K562 (cell line): Measurements from ENCODE around the gene RASSF10. TPM values are rescaled to one million over a fixed set of nuclear protein-coding genes. Genes with fewer than 3 reads are reported as not detected.

Experiments used
- ARID2 ChIP-seq: fragments of 450-650 bp; IDR thresholded peaks from 2 replicates; pipeline ENCODE4 v1.6.1; 2017; ENCODE audit warnings: antibody characterized with exemption, mild to moderate bottlenecking
- ARID4B ChIP-seq: sonication (generic); formaldehyde crosslinking; IDR thresholded peaks from 2 replicates; pipeline ENCODE4 v1.8.0; 2022; ENCODE audit warnings: mild to moderate bottlenecking, missing genetic modification reagents
- ETS2 ChIP-seq: IDR thresholded peaks from 2 replicates; pipeline ENCODE4 v1.6.1; 2016; ENCODE audit warnings: borderline replicate concordance, missing genetic modification characterization, mild to moderate bottlenecking, moderate library complexity, missing compliant biosample characterization; ENCODE audit not compliant: poor library complexity, severe bottlenecking
- ETV1 ChIP-seq: fragments of 450-650 bp; conservative IDR thresholded peaks from 2 replicates; pipeline ENCODE4 v1.6.1; 2016; ENCODE audit warnings: missing genetic modification characterization, control low read depth, low read depth, missing compliant biosample characterization
- FOS ChIP-seq: IDR thresholded peaks from 3 replicates; pipeline ENCODE4 v1.6.1; 2011; ENCODE audit not compliant: insufficient read length; ENCODE audit errors: extremely low read depth
- FOXA3 ChIP-seq, 2 experiments: fragments of 450-650 bp in 1 of 2; sonication (generic) in 1 of 2; formaldehyde crosslinking; IDR thresholded peaks in 1 of 2; conservative IDR thresholded peaks in 1 of 2; 2 replicates each; pipeline versions ENCODE4 v1.4.0 to v1.8.0; 2020 to 2022; ENCODE audit warnings: mild to moderate bottlenecking in 2 of 2, missing genetic modification reagents in 1 of 2
- GATA2 ChIP-seq: sonication (generic); formaldehyde crosslinking; IDR thresholded peaks from 2 replicates; pipeline ENCODE4 v1.4.0; 2020; ENCODE audit warnings: mild to moderate bottlenecking, missing genetic modification reagents
- GTF2A2 ChIP-seq: IDR thresholded peaks from 2 replicates; pipeline ENCODE4 v1.6.1; 2016; ENCODE audit warnings: mild to moderate bottlenecking, missing genetic modification characterization, missing compliant biosample characterization
- HOMEZ ChIP-seq: fragments of 250-450 bp; sonication (Bioruptor Pico); IDR thresholded peaks from 2 replicates; pipeline ENCODE4 v1.4.0; 2020; ENCODE audit warnings: mild to moderate bottlenecking, moderate library complexity
- KAT7 ChIP-seq: sonication (generic); formaldehyde crosslinking; IDR thresholded peaks from 2 replicates; pipeline ENCODE4 v1.8.0; 2022; ENCODE audit warnings: missing genetic modification reagents, mild to moderate bottlenecking, borderline replicate concordance
- KDM1A ChIP-seq, 2 experiments: fragments of 450-650 bp; IDR thresholded peaks; 2 replicates each; pipeline ENCODE4 v1.6.1; 2016; ENCODE audit warnings: mild to moderate bottlenecking in 2 of 2
- MTA2 ChIP-seq: fragments of 450-650 bp; IDR thresholded peaks from 2 replicates; pipeline ENCODE4 v1.6.1; 2016; ENCODE audit warnings: low read depth
- NCOA2 ChIP-seq, 2 experiments: fragments of 450-650 bp; IDR thresholded peaks; 2 replicates each; pipeline ENCODE4 v1.6.1; 2018; ENCODE audit warnings: mild to moderate bottlenecking in 2 of 2, moderate library complexity in 1 of 2; ENCODE audit not compliant: partially characterized antibody in 2 of 2
- NELFE ChIP-seq: IDR thresholded peaks from 2 replicates; pipeline ENCODE4 v1.6.1; 2011; ENCODE audit warnings: mild to moderate bottlenecking; ENCODE audit not compliant: insufficient read depth, insufficient read length
- NR1H2 ChIP-seq: sonication (generic); formaldehyde crosslinking; IDR thresholded peaks from 2 replicates; pipeline ENCODE4 v1.4.0; 2020; ENCODE audit warnings: mild to moderate bottlenecking, missing genetic modification reagents
- PHTF2 ChIP-seq: fragments of 250-450 bp; sonication (Bioruptor Pico); IDR thresholded peaks from 2 replicates; pipeline ENCODE4 v1.5.0; 2021; ENCODE audit warnings: mild to moderate bottlenecking
- RBM39 ChIP-seq: fragments of 200-400 bp; formaldehyde crosslinking; optimal IDR thresholded peaks from 2 replicates; pipeline ENCODE3; 2018; ENCODE audit warnings: low read depth, low read length
- ZFX ChIP-seq: sonication (generic); formaldehyde crosslinking; IDR thresholded peaks from 2 replicates; pipeline ENCODE4 v1.8.0; 2022; ENCODE audit warnings: mild to moderate bottlenecking, missing genetic modification reagents, moderate library complexity
- ZHX1 ChIP-seq: fragments of 150-350 bp; conservative IDR thresholded peaks from 2 replicates; pipeline ENCODE4 v1.6.1; 2014; ENCODE audit warnings: low read length
- polyA plus RNA-seq, 8 experiments: library from polyadenylated mRNA; depleted of rRNA in 4 of 8; stranded (reverse) in 5 of 8; unstranded in 3 of 8; fragments of >200 nt; fragmentation: Nextera tagmentation in 2 of 8; fragmentation: Illumina TruSeq in 1 of 8; extraction: Ambion mirVana in 2 of 8; extraction: Trizol in 1 of 8; gene quantifications; 2 replicates each; pipeline versions ENCODE4 v1.2.1 to v1.2.3, GENCODE V29; 2011 to 2014; ENCODE audit warnings: inconsistent platforms in 1 of 8, missing spikeins in 1 of 8
- total RNA-seq, 7 experiments: library from RNA; depleted of rRNA in 6 of 7; stranded (reverse); fragments of >200 nt in 6 of 7; fragmentation: Illumina TruSeq in 2 of 7; extraction: Trizol in 2 of 7; gene quantifications; 2 replicates each; pipeline versions ENCODE4 v1.2.1 to v1.2.3, GENCODE V29; 2011 to 2021; ENCODE audit warnings: low replicate concordance in 1 of 7

RASSF10 gene
- total and polyA plus RNA-seq, 9 of the 15 experiments (the other 6 are each of a cell fraction or from before 2014, with no cell fraction given): not detected

GRCh38 chr11:12989428-12990161, 19.5 kb upstream of the RASSF10 start (continued):
- peak; percentile 47; the same call in 1 of the 2 replicates for TF ChIP-seq ARID4B
- TF ChIP-seq ZHX1: peak; percentile 98
- TF ChIP-seq FOXA3 (CRISPR knock-in tag; conservative IDR thresholded peaks at IDR 0.05 in 1 of 2, IDR thresholded peaks at IDR 0.05 in 1 of 2): no peak
- no peak for TF ChIP-seq ETS2 (tag)
- TF ChIP-seq ETV1 (tag): peak; percentile 41; the same call in 1 of the 2 replicates
- TF ChIP-seq KDM1A (IDR thresholded peaks at IDR 0.05): peak; percentile 94 to 95
- TF ChIP-seq PHTF2: no peak
- peak; percentile 57 for TF ChIP-seq ZFX (CRISPR knock-in tag)
- no peak for TF ChIP-seq FOS
- peak; percentile 93 for TF ChIP-seq GATA2 (CRISPR knock-in tag)
- TF ChIP-seq HOMEZ (CRISPR knock-in tag): no peak
- no peak for TF ChIP-seq RBM39
- no peak for TF ChIP-seq NELFE
- peak; percentile 78 for TF ChIP-seq GTF2A2 (tag)
- TF ChIP-seq NR1H2 (CRISPR knock-in tag): no peak
- no peak for TF ChIP-seq ARID2
- TF ChIP-seq NCOA2 (IDR thresholded peaks at IDR 0.05; ENCODE audit: partially characterized antibody in 2 of 2): no peak
- peak; percentile 69; the same call in 1 of the 2 replicates for TF ChIP-seq KAT7 (CRISPR knock-in tag)
- TF ChIP-seq MTA2: peak; percentile 89
